DND-41 (cell line): ENCODE data around the gene EIPR1.

ENCODE experiments used
- ATAC-seq: fragments of 200-7000 bp; cut with Tn5 transposase; 3 replicates; pipeline ENCODE4 v1.9.1; 2021; ENCODE audit warnings: low read depth; ENCODE audit not compliant: insufficient read depth
- DNase-seq: peaks from one replicate; pipeline ENCODE4 v3.0.0-alpha.2; 2020
- H2AFZ ChIP-seq: 2 replicates; pipeline ENCODE4 v1.6.0; 2012; ENCODE audit warnings: low read depth, low read length
- H3K27ac ChIP-seq: 2 replicates; pipeline ENCODE4 v1.5.1; 2012; ENCODE audit warnings: low read length, inconsistent platforms
- H3K27me3 ChIP-seq: fragments of 200-600 bp; sonication (generic); 2 replicates; pipeline ENCODE4 v1.6.0; 2012; ENCODE audit warnings: low read length, mild to moderate bottlenecking, inconsistent platforms; ENCODE audit not compliant: insufficient read depth, poor library complexity
- H3K36me3 ChIP-seq: 2 replicates; pipeline ENCODE4 v1.5.1; 2012; ENCODE audit warnings: low read length, inconsistent platforms; ENCODE audit not compliant: insufficient read depth
- H3K4me1 ChIP-seq: 2 replicates; pipeline ENCODE4 v1.5.1; 2012; ENCODE audit warnings: mild to moderate bottlenecking, low read length; ENCODE audit not compliant: insufficient read depth
- H3K4me2 ChIP-seq: 2 replicates; pipeline ENCODE4 v1.6.0; 2012; ENCODE audit warnings: mild to moderate bottlenecking, moderate library complexity, low read length, inconsistent platforms; ENCODE audit not compliant: insufficient read depth
- H3K4me3 ChIP-seq, 2 experiments: fragments of 200-600 bp in 1 of 2; shearing (Covaris generic) in 1 of 2; 2 replicates each; pipeline ENCODE4 v1.5.1; 2012 to 2016; ENCODE audit warnings: inconsistent platforms in 2 of 2, low read length in 2 of 2, mild to moderate bottlenecking in 2 of 2, low read depth in 1 of 2, moderate library complexity in 1 of 2
- H3K79me2 ChIP-seq: 2 replicates; pipeline ENCODE4 v1.6.0; 2012; ENCODE audit warnings: low read length, inconsistent platforms; ENCODE audit not compliant: insufficient read depth
- H3K9ac ChIP-seq: 2 replicates; pipeline ENCODE4 v1.6.0; 2012; ENCODE audit warnings: low read depth, mild to moderate bottlenecking, inconsistent platforms, low read length, moderate library complexity
- H3K9me3 ChIP-seq: 2 replicates; pipeline ENCODE4 v1.5.1; 2012; ENCODE audit warnings: low read length, moderate library complexity, mild to moderate bottlenecking, inconsistent platforms; ENCODE audit not compliant: insufficient read depth, severe bottlenecking
- H4K20me1 ChIP-seq: 2 replicates; pipeline ENCODE4 v1.6.0; 2012; ENCODE audit warnings: low read length; ENCODE audit not compliant: insufficient read depth
- EZH2 ChIP-seq: IDR thresholded peaks from 3 replicates; pipeline ENCODE4 v1.6.1; 2012; ENCODE audit warnings: borderline replicate concordance, low read depth, mild to moderate bottlenecking, moderate library complexity, low read length, inconsistent platforms; ENCODE audit not compliant: severe bottlenecking
- TF ChIP-seq, protein P1 (sequence below): IDR thresholded peaks from 2 replicates; pipeline ENCODE4 v1.5.1; 2012; ENCODE audit warnings: borderline replicate concordance, low read length, moderate library complexity, mild to moderate bottlenecking; ENCODE audit not compliant: poor library complexity, severe bottlenecking; ENCODE audit errors: extremely low read depth

EIPR1 gene

DNA sequence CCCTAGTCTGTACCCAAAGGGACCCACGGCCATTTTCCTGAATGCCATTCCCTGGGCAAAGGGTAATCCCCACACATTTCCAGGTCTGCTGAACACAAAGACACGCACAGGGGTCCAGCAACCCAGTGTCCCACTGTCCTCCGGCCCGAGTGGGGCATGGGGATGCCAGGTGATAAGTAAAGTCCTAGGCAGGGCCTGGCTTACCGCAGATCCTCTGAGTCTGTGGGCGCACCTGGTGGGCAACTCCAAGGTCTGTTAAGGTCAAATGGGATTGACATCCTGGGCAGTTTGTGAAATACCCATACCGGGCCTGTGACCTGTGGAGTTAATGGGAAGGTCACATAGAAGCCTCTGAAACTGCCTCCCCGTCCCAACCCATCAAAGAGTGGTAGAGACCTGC lies 116.1 kb downstream of the EIPR1 start:
- TF ChIP-seq EZH2 = no peak
- TF ChIP-seq, protein P1, sequence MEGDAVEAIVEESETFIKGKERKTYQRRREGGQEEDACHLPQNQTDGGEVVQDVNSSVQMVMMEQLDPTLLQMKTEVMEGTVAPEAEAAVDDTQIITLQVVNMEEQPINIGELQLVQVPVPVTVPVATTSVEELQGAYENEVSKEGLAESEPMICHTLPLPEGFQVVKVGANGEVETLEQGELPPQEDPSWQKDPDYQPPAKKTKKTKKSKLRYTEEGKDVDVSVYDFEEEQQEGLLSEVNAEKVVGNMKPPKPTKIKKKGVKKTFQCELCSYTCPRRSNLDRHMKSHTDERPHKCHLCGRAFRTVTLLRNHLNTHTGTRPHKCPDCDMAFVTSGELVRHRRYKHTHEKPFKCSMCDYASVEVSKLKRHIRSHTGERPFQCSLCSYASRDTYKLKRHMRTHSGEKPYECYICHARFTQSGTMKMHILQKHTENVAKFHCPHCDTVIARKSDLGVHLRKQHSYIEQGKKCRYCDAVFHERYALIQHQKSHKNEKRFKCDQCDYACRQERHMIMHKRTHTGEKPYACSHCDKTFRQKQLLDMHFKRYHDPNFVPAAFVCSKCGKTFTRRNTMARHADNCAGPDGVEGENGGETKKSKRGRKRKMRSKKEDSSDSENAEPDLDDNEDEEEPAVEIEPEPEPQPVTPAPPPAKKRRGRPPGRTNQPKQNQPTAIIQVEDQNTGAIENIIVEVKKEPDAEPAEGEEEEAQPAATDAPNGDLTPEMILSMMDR = no peak
- Histone ChIP-seq H3K4me3 (no peak overlapping the region), H3K4me2 (no peak overlapping the region), H3K9me3 (no peaks in the 10 kb centered on the region), H2AFZ (no peak overlapping the region), H3K27ac (no peak overlapping the region), H3K9ac (no peak overlapping the region), H3K36me3 (no peaks in the 10 kb centered on the region), H4K20me1 (no peaks in the 10 kb centered on the region), H3K79me2 (no peaks in the 10 kb centered on the region), H3K27me3 (no peaks in the 10 kb centered on the region), H3K4me1 (no peaks in the 10 kb centered on the region)
- no peak for ATAC-seq
- DNase-seq = no peak

DNA sequence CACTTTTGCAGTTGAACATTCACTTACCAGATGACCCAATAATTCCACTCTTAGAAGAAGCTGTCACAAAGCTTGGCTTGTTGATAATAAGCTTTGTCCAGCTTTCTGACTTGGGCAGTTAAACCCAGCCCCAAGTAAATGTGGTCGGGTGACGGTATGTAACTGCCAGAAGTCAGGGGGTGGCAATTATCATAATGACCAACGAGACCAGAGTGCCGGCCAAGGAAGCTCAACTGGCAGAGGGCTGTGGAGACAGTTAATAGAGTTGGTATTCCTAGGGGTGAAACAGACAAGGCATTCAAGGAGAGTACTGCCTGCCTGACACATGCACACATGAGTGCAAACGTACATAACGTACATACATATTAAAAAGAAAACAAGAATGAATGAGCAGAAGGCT lies 116.7 kb downstream of the EIPR1 start:
- no peaks in the 10 kb centered on the region for H3K36me3 ChIP-seq
- no peak for TF ChIP-seq EZH2
- TF ChIP-seq, protein P1 = no peak

DNA sequence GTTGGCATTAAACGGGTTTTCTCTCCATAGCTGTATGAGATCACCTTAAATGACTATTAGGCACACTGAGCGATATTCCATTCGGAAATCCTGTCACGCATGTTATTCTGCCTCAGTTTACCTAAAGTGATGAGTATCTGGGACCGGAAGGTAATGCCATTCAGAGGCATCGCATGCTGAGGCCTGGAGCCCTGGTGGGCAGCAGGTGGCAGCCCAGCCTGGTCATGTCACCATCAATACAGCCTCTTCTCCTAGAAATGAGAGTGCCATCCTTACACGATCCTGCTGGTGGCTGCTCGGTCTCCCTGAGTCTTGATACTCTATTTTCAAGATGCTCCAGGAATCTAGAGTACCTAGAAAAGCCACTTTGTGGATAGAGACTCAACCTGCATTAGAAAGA lies 119.8 kb downstream of the EIPR1 start:
- no peaks in the 10 kb centered on the region for H3K27me3 ChIP-seq
- TF ChIP-seq EZH2 = no peak
- TF ChIP-seq, protein P1 = no peak
- H3K27ac ChIP-seq = no peak overlapping the region
- no peak overlapping the region for H3K4me3 ChIP-seq
- no peaks in the 10 kb centered on the region for H3K4me1 ChIP-seq
- no peaks in the 10 kb centered on the region for H3K79me2 ChIP-seq
- no peak for DNase-seq
- H3K9ac ChIP-seq = no peak overlapping the region
- no peaks in the 10 kb centered on the region for H3K36me3 ChIP-seq
- no peak overlapping the region for H3K4me2 ChIP-seq
- H2AFZ ChIP-seq = no peak overlapping the region
- no peaks in the 10 kb centered on the region for H3K9me3 ChIP-seq
- no peak for ATAC-seq
- no peaks in the 10 kb centered on the region for H4K20me1 ChIP-seq

More for the DNA sequence above, 116.7 kb downstream of the EIPR1 start:
- Histone ChIP-seq H3K27ac (no peak overlapping the region), H3K9ac (no peak overlapping the region), H3K4me1 (no peaks in the 10 kb centered on the region), H3K79me2 (no peaks in the 10 kb centered on the region), H3K27me3 (no peaks in the 10 kb centered on the region), H3K4me2 (no peak overlapping the region), H4K20me1 (no peaks in the 10 kb centered on the region), H3K9me3 (no peaks in the 10 kb centered on the region), H2AFZ (no peak overlapping the region), H3K4me3 (no peak overlapping the region)
- ATAC-seq (no peak), DNase-seq (no peak)

DNA sequence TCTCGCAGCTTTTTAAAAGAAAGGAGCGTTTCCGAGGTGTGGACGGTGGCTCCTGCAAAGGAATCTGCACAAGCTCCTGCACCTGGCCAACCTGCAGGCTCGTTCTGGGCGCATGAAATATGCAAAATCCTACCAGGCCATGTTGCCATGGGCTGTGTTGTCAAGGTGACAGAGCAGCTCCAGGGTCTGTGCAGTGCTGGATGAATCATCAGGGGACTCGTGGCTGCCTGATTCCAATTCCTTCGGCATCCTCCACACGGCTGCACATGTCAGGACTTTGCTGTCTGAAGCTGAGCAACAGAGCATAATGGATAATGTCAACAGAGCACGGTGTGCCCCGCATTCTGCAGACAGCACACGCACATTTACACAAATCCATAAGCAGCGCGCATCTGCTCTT lies 120.5 kb downstream of the EIPR1 start:
- Histone ChIP-seq H3K27ac (no peak overlapping the region), H3K9me3 (no peaks in the 10 kb centered on the region), H2AFZ (no peak overlapping the region), H3K4me2 (no peak overlapping the region), H3K9ac (no peak overlapping the region), H3K79me2 (no peaks in the 10 kb centered on the region), H4K20me1 (no peaks in the 10 kb centered on the region), H3K4me3 (no peak overlapping the region), H3K4me1 (no peaks in the 10 kb centered on the region), H3K27me3 (no peaks in the 10 kb centered on the region), H3K36me3 (no peaks in the 10 kb centered on the region)
- ATAC-seq (no peak), DNase-seq (no peak)
- TF ChIP-seq EZH2 = no peak
- TF ChIP-seq, protein P1 = no peak
